ENCODE data around the gene VPS13A.
"Not testable (repeated sequence)": the region's sequence is repeated elsewhere in the genome, so short reads cannot be mapped to it uniquely, and the experiment has no call there.

The VPS13A gene

GRCh38 chr9:77429928-77430327 lies 252.6 kb downstream of the VPS13A start:
- no peaks in the 10 kb centered on the region for H3K9me3 ChIP-seq (ENCODE audit: control insufficient read depth, insufficient read depth, low read length)
- peaks cover 3% of the 10 kb centered on the region for H3K4me1 ChIP-seq (ENCODE audit: control insufficient read depth, insufficient read depth, low read length)
- no peaks in the 10 kb centered on the region for H3K27me3 ChIP-seq (ENCODE audit: control insufficient read depth, insufficient read depth, low read length)
- no peak overlapping the region for H3K4me3 ChIP-seq (ENCODE audit: low read depth, low read length)
- H3K36me3 ChIP-seq (ENCODE audit: control insufficient read depth, insufficient read depth, low read length) = no peaks in the 10 kb centered on the region
- H3K9ac ChIP-seq (ENCODE audit: low read depth, low read length) = no peak overlapping the region

GRCh38 chr9:77432053-77432452 lies 254.7 kb downstream of the VPS13A start:
- Histone ChIP-seq H3K9me3 (ENCODE audit: control insufficient read depth, insufficient read depth, low read length) (no peaks in the 10 kb centered on the region), H3K36me3 (ENCODE audit: control insufficient read depth, insufficient read depth, low read length) (no peaks in the 10 kb centered on the region), H3K4me3 (ENCODE audit: low read depth, low read length) (no peak overlapping the region), H3K9ac (ENCODE audit: low read depth, low read length) (no peak overlapping the region), H3K27me3 (ENCODE audit: control insufficient read depth, insufficient read depth, low read length) (no peaks in the 10 kb centered on the region), H3K4me1 (ENCODE audit: control insufficient read depth, insufficient read depth, low read length) (peaks cover 3% of the 10 kb centered on the region)

DNA sequence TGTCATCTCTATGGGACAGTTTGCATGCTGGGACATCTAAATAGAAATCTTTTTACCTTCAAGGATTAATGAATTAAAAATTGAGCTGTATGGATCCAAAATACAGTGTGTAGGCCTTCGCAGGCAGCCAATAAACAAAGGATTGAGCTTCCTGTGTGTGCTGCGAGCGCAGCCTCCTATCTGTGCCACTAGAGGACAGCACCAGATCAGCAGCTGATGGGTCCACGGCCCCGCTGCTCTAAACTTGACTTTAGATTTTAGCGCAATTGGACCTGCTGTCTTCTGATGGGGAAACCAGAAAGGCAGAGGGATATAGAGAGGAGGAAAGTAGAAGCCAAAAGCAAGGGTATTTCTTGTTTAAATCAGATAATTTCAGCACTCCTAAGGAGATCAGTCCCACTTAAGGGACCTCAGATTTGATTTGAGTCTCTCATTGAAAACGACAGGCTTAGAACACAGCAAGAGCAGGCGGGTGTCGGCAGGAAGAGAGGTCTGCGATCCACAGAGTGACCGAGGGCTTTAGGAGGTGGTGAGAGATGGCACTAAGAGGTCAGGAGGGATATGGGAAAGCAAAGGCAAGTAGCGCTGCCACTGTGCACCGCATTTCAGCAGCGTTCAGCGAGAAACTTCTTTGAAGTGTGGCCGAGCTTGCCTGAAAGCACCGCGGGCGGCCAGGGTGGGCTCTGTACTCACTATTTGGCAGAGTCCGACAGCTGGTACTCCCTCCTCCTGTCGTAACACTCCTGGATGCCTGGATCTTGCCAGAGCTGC lies 256.5 kb downstream of the VPS13A start:
- H3K4me3 ChIP-seq (ENCODE audit: low read depth, low read length) = no peak overlapping the region
- H3K9ac ChIP-seq (ENCODE audit: low read depth, low read length) = no peak overlapping the region
- H3K9me3 ChIP-seq (ENCODE audit: control insufficient read depth, insufficient read depth, low read length) = no peaks in the 10 kb centered on the region
- H3K27me3 ChIP-seq (ENCODE audit: control insufficient read depth, insufficient read depth, low read length) = no peaks in the 10 kb centered on the region
- H3K36me3 ChIP-seq (ENCODE audit: control insufficient read depth, insufficient read depth, low read length) = no peaks in the 10 kb centered on the region
- H3K4me1 ChIP-seq (ENCODE audit: control insufficient read depth, insufficient read depth, low read length) = peaks cover 3% of the 10 kb centered on the region

- Histone ChIP-seq H3K27me3 (ENCODE audit: control insufficient read depth, insufficient read depth, low read length) (no peaks in the 10 kb centered on the region), H3K9ac (ENCODE audit: low read depth, low read length) (no peak overlapping the region), H3K4me3 (ENCODE audit: low read depth, low read length) (no peak overlapping the region), H3K4me1 (ENCODE audit: control insufficient read depth, insufficient read depth, low read length) (peaks cover 3% of the 10 kb centered on the region), H3K9me3 (ENCODE audit: control insufficient read depth, insufficient read depth, low read length) (no peaks in the 10 kb centered on the region), H3K36me3 (ENCODE audit: control insufficient read depth, insufficient read depth, low read length) (no peaks in the 10 kb centered on the region)
Measured at GRCh38 chr9:77435277-77435676, 257.9 kb downstream of the VPS13A start.

GRCh38 chr9:77435688-77436087 lies 258.4 kb downstream of the VPS13A start:
- Histone ChIP-seq H3K27me3 (ENCODE audit: control insufficient read depth, insufficient read depth, low read length) (no peaks in the 10 kb centered on the region), H3K4me1 (ENCODE audit: control insufficient read depth, insufficient read depth, low read length) (peaks cover 3% of the 10 kb centered on the region), H3K4me3 (ENCODE audit: low read depth, low read length) (no peak overlapping the region), H3K9me3 (ENCODE audit: control insufficient read depth, insufficient read depth, low read length) (no peaks in the 10 kb centered on the region), H3K9ac (ENCODE audit: low read depth, low read length) (no peak overlapping the region), H3K36me3 (ENCODE audit: control insufficient read depth, insufficient read depth, low read length) (no peaks in the 10 kb centered on the region)

GRCh38 chr9:77438653-77439052 lies 261.3 kb downstream of the VPS13A start:
- H3K4me1 ChIP-seq (ENCODE audit: control insufficient read depth, insufficient read depth, low read length) = peaks cover 3% of the 10 kb centered on the region
- H3K27me3 ChIP-seq (ENCODE audit: control insufficient read depth, insufficient read depth, low read length) = no peaks in the 10 kb centered on the region
- no peaks in the 10 kb centered on the region for H3K9me3 ChIP-seq (ENCODE audit: control insufficient read depth, insufficient read depth, low read length)
- H3K9ac ChIP-seq (ENCODE audit: low read depth, low read length) = no peak overlapping the region
- no peak overlapping the region for H3K4me3 ChIP-seq (ENCODE audit: low read depth, low read length)
- no peaks in the 10 kb centered on the region for H3K36me3 ChIP-seq (ENCODE audit: control insufficient read depth, insufficient read depth, low read length)

DNA sequence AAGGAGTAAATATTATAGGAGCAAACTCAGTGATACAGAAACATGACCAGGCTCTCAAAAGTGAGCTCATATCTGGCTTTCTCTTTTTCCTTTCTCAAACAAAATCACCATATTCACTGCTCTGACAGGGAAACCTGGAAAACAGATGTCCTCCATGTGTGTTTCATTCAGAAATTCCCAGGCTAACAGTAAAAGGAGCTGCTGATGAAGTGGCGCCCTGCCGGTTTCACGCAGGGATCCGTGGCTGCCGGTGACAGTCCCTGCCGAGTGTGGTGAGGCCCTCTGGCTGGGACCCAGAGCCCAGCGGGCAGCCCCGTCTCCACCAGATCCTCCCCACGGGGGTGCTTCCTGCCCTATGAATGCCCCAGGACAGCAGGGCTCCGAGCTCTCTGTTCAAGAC lies 262.7 kb downstream of the VPS13A start:
- H3K27me3 ChIP-seq (ENCODE audit: control insufficient read depth, insufficient read depth, low read length) = no peaks in the 10 kb centered on the region
- H3K4me1 ChIP-seq (ENCODE audit: control insufficient read depth, insufficient read depth, low read length) = no peaks in the 10 kb centered on the region
- H3K36me3 ChIP-seq (ENCODE audit: control insufficient read depth, insufficient read depth, low read length) = no peaks in the 10 kb centered on the region
- no peak overlapping the region for H3K4me3 ChIP-seq (ENCODE audit: low read depth, low read length)
- no peaks in the 10 kb centered on the region for H3K9me3 ChIP-seq (ENCODE audit: control insufficient read depth, insufficient read depth, low read length)
- no peak overlapping the region for H3K9ac ChIP-seq (ENCODE audit: low read depth, low read length)

DNA sequence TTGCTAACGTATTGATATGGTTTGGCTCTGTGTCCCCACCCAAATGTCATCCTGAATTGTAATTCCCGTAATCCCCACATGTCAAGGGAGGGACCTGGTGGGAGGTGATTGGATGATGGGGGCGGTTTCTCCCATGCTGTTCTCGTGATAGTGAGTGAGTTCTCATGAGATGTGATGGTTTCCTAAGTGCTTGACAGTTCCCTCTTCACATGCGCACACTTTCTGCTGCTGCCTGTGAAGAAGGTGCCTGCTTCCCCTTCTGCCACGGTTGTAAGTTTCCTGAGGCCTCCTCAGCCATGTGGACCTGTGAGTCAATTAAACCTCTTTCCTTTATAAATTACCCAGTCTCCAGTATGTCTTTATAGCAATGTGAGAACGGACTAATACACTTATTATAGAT lies 263.8 kb downstream of the VPS13A start:
- not testable (repeated sequence) for H3K36me3 ChIP-seq (ENCODE audit: control insufficient read depth, insufficient read depth, low read length); H3K9ac ChIP-seq (ENCODE audit: low read depth, low read length); H3K4me1 ChIP-seq (ENCODE audit: control insufficient read depth, insufficient read depth, low read length); H3K4me3 ChIP-seq (ENCODE audit: low read depth, low read length); H3K27me3 ChIP-seq (ENCODE audit: control insufficient read depth, insufficient read depth, low read length); H3K9me3 ChIP-seq (ENCODE audit: control insufficient read depth, insufficient read depth, low read length)

DNA sequence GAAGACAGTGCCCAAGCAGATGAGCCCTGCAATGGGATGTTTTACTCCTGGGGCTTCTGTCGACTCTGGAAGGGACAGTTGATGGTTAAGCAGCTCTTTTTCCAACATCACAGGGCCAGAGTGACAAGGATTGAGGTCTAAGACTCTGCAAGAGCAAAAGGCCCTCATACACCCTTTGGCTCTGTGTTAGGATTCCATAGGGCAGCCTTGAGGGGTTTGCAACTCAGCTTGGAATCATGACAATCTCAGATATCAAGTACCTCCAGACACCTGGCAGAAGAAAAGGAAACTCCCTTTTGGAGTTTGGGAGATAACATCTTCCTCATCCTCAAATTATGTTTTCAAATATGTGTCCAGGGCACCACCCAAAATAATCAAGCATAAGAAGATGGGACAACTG lies 265.1 kb downstream of the VPS13A start:
- Histone ChIP-seq H3K36me3 (ENCODE audit: control insufficient read depth, insufficient read depth, low read length) (no peaks in the 10 kb centered on the region), H3K27me3 (ENCODE audit: control insufficient read depth, insufficient read depth, low read length) (no peaks in the 10 kb centered on the region), H3K4me1 (ENCODE audit: control insufficient read depth, insufficient read depth, low read length) (no peaks in the 10 kb centered on the region), H3K4me3 (ENCODE audit: low read depth, low read length) (no peak overlapping the region), H3K9ac (ENCODE audit: low read depth, low read length) (no peak overlapping the region), H3K9me3 (ENCODE audit: control insufficient read depth, insufficient read depth, low read length) (no peaks in the 10 kb centered on the region)

DNA sequence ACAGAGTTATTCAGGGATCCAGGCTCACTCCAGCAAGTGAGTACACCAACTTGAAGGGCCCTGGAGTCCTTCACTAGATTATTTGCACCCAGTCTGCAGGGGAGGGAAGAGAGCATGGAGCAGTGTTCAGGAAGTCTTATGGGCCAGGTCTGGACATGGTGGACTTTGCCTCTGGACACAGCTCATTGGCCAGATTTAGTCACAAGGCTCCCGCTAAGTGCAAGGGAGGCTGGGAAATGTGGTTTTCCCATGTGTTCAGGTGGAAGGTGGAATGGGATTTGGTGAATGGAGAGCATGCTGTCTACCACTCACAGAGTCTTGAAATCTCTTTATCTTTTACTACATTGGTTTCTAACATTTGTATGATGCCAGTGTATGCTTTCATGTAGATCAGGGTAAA lies 270.3 kb downstream of the VPS13A start:
- no peaks in the 10 kb centered on the region for H3K9me3 ChIP-seq (ENCODE audit: control insufficient read depth, insufficient read depth, low read length)
- no peaks in the 10 kb centered on the region for H3K4me1 ChIP-seq (ENCODE audit: control insufficient read depth, insufficient read depth, low read length)
- H3K4me3 ChIP-seq (ENCODE audit: low read depth, low read length) = no peak overlapping the region
- H3K27me3 ChIP-seq (ENCODE audit: control insufficient read depth, insufficient read depth, low read length) = no peaks in the 10 kb centered on the region
- H3K9ac ChIP-seq (ENCODE audit: low read depth, low read length) = no peak overlapping the region
- H3K36me3 ChIP-seq (ENCODE audit: control insufficient read depth, insufficient read depth, low read length) = no peaks in the 10 kb centered on the region

DNA sequence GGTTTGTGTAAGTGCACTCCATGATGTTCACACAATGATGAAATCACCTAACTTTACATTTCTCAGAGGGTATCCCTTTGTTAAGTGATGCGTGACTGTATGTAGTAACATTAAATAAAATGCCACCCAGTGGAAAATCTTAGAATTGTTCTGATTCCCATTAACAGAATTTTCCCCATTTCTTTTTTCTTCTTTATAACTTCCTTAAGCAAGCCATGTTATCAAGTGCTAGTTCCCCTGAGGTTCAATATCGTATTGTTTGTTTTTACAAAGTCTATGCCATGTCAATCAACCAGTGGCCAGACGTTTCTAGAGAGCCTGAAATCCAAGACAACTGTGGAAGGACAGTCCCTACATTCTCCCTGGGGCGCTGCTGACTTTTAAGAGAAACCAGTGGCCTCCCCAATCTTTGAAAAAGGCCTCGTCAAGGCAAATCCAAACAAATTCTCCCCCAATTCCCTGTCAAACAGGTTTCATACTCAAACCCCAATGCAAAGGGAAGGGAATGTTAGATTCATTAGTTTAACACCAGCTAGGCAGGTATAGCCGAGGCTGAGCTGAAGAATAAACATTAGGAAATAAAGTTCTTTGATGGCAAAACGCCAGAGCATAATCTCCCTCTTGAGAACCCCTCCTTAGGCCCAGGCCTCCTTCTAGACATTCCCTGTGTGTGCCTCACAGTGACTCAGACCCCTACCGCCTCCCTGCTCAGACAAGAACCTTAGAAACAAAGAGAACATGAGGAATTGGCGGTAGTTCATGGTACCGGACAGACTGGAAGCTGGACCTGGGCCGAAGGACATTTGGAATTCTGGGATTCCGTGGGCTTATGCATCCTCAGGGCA lies 272.1 kb downstream of the VPS13A start:
- no peaks in the 10 kb centered on the region for H3K27me3 ChIP-seq (ENCODE audit: control insufficient read depth, insufficient read depth, low read length)
- H3K9me3 ChIP-seq (ENCODE audit: control insufficient read depth, insufficient read depth, low read length) = no peaks in the 10 kb centered on the region
- H3K4me3 ChIP-seq (ENCODE audit: low read depth, low read length) = no peak overlapping the region
- no peaks in the 10 kb centered on the region for H3K4me1 ChIP-seq (ENCODE audit: control insufficient read depth, insufficient read depth, low read length)
- H3K9ac ChIP-seq (ENCODE audit: low read depth, low read length) = no peak overlapping the region
- H3K36me3 ChIP-seq (ENCODE audit: control insufficient read depth, insufficient read depth, low read length) = no peaks in the 10 kb centered on the region

DNA sequence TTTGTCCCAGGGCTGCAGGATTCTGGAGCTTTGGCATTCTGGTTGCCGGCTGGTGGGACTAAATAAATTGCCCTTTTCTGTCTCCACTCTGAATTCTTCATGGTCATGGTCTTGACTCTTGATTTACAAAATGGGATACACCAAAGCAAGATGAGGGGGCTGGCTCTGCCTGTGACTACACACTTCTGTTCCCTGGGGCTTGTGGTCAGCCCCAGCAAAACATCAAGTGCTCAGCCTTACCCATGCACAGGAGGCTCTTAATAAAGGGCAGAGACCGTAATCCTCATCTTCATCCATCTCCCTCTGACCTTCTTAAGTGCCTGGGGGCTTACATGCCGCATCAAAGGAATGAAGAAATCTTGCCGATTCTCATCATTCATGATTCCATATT lies 272.7 kb downstream of the VPS13A start:
- no peaks in the 10 kb centered on the region for H3K27me3 ChIP-seq (ENCODE audit: control insufficient read depth, insufficient read depth, low read length)
- no peaks in the 10 kb centered on the region for H3K36me3 ChIP-seq (ENCODE audit: control insufficient read depth, insufficient read depth, low read length)
- no peaks in the 10 kb centered on the region for H3K9me3 ChIP-seq (ENCODE audit: control insufficient read depth, insufficient read depth, low read length)
- H3K9ac ChIP-seq (ENCODE audit: low read depth, low read length) = no peak overlapping the region
- H3K4me3 ChIP-seq (ENCODE audit: low read depth, low read length) = no peak overlapping the region
- H3K4me1 ChIP-seq (ENCODE audit: control insufficient read depth, insufficient read depth, low read length) = no peaks in the 10 kb centered on the region
